PFSK-1 (cell line): ENCODE results near the gene CYTH1.

Source experiments
- POLR2AphosphoS5 ChIP-seq: IDR thresholded peaks from 2 replicates; pipeline ENCODE4 v1.6.1; 2012; ENCODE audit warnings: low read depth, mild to moderate bottlenecking, control low read depth, low read length, moderate library complexity
- REST ChIP-seq, 2 experiments: IDR thresholded peaks; 2 replicates each; pipeline versions ENCODE4 v1.6.1 to v1.8.0; 2011 to 2012; ENCODE audit warnings: low read depth in 2 of 2, low read length in 2 of 2, control low read depth in 1 of 2, inconsistent platforms in 1 of 2, mild to moderate bottlenecking in 1 of 2, moderate library complexity in 1 of 2; ENCODE audit not compliant: insufficient read depth in 1 of 2
- TAF1 ChIP-seq: IDR thresholded peaks from 2 replicates; pipeline ENCODE4 v1.6.1; 2012; ENCODE audit warnings: low read length, control low read depth, borderline replicate concordance; ENCODE audit not compliant: insufficient read depth

- no peak for TF ChIP-seq POLR2AphosphoS5
- no peak for TF ChIP-seq TAF1
- no peak for TF ChIP-seq REST (IDR thresholded peaks at IDR 0.05; ENCODE audit: insufficient read depth in 1 of 2, low read depth in 2 of 2, low read length in 2 of 2)
Measured at GRCh38 chr17:78746263-78746948, 35.7 kb downstream of the CYTH1 start.
